ES-I3 (cell line): ENCODE data around the gene WNT3A.

ENCODE experiments used
- H3K36me3 ChIP-seq: 2 replicates; pipeline ENCODE4 v1.6.1; 2013; ENCODE audit warnings: mild to moderate bottlenecking, low read length, control low read depth, moderate library complexity; ENCODE audit not compliant: insufficient read depth
- H3K4me1 ChIP-seq: 2 replicates; pipeline ENCODE4 v1.6.1; 2013; ENCODE audit warnings: mild to moderate bottlenecking, control low read depth, low read length; ENCODE audit not compliant: insufficient read depth
- H3K9ac ChIP-seq: 2 replicates; pipeline ENCODE4 v1.6.1; 2013; ENCODE audit warnings: low read depth, mild to moderate bottlenecking, low read length, moderate library complexity
- H3K9me3 ChIP-seq: 2 replicates; pipeline ENCODE4 v1.6.1; 2013; ENCODE audit warnings: mild to moderate bottlenecking, low read length, moderate library complexity; ENCODE audit not compliant: control insufficient read depth, insufficient read depth

WNT3A gene

DNA sequence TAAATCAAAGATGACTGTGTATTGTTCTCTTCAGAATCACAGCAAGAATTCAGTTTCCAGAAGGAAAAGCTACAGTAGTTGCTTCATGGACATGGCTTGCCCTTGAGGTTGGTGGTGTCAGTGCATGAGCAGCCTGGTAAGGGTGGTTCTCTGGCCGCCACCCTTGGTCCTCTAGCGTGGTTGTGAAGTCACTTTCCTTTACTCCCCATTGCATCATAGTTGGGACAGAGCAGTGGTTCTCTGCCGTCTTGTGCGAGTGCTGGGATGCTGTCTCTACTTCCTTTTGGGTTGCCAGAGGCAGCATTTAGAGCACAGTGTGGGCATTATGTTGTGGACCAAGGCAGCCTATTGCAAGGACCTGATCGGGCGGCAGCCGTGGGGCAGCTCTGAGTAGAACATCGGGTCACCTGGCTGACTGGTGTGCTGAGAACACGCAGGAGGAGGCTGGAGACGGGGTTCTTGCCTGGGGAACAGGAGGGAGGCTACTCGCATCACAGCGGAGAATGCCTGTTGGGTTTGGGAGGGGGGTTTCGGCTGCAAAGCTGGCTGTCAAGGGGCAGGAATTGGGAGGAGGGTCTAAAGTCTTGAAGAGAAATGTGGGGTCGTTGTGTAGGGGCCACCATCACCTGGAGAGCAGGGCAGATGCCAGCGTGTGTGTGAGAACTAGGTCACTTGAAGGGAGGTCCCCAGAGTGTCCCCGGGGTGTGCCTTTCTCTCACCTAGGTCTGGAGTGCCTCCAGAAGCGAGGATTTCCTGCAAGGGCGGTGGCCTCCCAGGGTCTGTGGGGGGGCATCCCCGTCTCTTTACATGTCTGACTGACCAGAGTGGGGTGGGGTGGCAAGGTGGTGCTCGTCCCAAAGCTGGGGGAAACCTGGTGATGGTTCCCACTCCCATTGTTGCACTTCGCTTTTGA is 82.0 kb downstream of the WNT3A start:
- H3K4me1 ChIP-seq, result peaks cover 33% of the 10 kb centered on the region
- no peaks in the 10 kb centered on the region; the same call in 1 of the 2 replicates for H3K36me3 ChIP-seq
- H3K9ac ChIP-seq, result no peak overlapping the region

DNA sequence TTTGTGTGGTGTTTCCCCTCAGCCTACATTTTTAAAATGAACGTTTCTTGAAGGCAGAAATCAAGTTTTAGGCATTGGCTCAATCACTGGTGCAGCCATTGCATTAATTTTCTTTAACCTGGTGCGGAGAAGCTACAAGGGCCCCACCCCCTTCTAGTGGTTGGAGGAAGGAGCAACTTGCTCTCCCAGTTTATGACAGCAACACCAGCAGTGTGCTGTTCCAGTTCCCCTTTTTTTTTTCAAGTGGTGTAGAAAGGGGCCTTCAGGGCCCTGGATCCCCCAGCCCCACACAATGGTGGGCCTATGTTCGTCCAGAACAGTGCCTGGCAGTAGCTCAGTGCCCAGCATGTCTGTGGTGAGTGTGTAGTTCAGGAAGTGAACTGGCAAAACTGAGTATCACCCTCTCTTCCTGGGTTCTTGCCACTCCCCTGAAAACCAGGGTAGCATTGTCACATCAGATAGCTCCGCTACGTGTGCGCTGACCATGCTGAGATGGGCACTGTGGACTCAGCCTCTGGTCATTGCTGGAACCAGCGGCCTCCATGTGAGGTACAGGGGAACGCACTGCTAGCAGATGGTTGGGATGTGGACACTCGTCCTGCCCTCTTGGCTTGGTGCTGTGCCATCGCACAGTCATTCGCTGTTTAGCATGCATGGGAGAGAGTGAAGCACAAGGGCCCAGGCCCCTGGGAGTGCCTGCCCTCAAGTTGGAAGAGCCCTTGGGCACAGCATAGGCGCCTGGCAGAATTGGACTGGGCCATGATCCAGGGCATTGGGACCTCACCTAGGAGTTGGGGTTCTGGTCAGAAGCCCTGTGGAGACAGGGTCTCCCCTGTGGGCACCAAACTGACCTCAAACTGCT is 83.0 kb downstream of the WNT3A start:
- Histone ChIP-seq H3K4me1 (peaks cover 26% of the 10 kb centered on the region), H3K9ac (no peak overlapping the region), H3K36me3 (no peaks in the 10 kb centered on the region; the same call in 1 of the 2 replicates), H3K9me3 (0 out of 2 replicates have a peak, but pooled peaks cover 2% of the 10 kb centered on the region)

More for the DNA sequence above, 82.0 kb downstream of the WNT3A start:
- no peaks in the 10 kb centered on the region for H3K9me3 ChIP-seq

DNA sequence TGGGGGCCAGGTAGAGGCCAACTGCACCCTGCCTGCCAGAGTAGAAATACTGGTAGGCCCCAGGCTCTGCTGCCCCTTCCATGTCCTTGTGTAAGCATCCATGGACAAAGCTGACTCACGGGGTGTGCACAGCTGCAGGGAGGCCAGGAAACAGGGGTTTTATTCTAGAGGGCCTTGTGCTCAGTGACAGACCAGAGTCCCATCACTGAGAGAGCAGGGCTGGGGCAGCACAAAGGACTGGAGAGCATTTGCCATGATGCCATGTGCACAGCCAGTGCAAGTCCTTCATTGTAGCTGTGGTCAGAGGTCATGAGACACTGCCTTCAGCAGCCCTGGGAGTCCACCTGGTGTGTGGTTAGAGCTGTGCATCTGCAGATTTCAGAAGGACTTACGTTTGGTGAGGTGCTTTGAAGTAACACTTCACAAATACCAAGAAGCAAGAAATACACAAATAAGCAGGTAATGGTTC is 83.8 kb downstream of the WNT3A start:
- Histone ChIP-seq H3K36me3 (no peaks in the 10 kb centered on the region; the same call in 1 of the 2 replicates), H3K9ac (no peak overlapping the region), H3K4me1 (peaks cover 18% of the 10 kb centered on the region), H3K9me3 (0 out of 2 replicates have a peak, but pooled peaks cover 3% of the 10 kb centered on the region)

DNA sequence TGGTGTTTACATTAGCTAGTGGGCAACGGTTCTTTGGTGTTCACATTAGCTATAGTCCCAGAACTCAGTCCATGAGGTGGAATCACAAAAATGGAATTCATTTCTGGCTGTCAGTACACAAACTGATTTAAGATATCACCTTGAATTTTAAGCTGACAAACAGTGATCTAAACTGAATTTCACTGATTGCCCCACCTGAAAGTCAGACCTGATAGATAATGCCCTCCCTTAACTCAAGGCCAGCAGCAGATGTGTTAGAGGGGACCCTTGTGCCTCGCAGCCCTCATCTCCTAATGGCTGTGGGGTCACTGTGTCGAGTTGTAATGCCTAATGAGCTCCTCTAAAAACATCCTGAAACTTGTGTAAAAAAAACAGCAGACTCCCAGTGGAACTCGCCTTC is 84.3 kb downstream of the WNT3A start:
- 0 out of 2 replicates have a peak, but pooled peaks cover 3% of the 10 kb centered on the region for H3K9me3 ChIP-seq
- no peaks in the 10 kb centered on the region; the same call in 1 of the 2 replicates for H3K36me3 ChIP-seq
- H3K9ac ChIP-seq, result no peak overlapping the region
- peaks cover 16% of the 10 kb centered on the region for H3K4me1 ChIP-seq

DNA sequence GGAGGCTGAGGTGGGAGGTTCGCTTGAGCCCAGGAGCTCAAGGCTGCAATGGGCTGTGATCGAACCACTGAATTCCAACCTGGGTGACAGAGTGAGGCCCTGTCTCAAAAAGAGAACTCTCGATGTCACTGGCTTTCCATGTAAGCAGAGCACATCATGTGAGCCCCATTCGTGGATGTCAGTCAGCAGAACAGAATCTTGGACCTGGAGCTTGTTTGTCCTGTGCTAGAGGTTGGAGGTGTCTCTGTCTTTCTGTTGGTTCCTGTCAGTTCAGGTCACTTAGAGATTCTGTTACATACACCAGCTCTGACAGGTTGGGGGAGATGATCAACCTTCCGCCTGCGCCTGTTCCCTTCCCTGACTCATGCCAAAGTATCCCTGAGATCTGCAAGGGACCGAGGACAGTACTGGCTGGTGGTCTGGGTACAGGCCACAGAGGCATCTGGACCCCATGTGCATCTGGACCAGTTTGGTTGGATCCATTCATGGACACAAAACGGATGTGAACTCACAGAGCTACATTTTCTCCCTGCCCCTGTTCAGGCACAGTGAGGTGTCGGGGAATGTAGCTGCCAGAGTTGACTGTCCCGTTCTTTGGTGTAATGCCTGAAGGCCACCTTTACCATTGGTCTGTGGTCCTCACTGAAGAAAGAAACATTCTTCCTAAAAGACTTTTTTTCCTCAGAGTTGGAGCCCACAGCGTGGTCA is 85.7 kb downstream of the WNT3A start:
- Histone ChIP-seq H3K4me1 (peaks cover 12% of the 10 kb centered on the region), H3K9me3 (0 out of 2 replicates have a peak, but pooled peaks cover 3% of the 10 kb centered on the region), H3K9ac (no peak overlapping the region), H3K36me3 (no peaks in the 10 kb centered on the region; the same call in 1 of the 2 replicates)

DNA sequence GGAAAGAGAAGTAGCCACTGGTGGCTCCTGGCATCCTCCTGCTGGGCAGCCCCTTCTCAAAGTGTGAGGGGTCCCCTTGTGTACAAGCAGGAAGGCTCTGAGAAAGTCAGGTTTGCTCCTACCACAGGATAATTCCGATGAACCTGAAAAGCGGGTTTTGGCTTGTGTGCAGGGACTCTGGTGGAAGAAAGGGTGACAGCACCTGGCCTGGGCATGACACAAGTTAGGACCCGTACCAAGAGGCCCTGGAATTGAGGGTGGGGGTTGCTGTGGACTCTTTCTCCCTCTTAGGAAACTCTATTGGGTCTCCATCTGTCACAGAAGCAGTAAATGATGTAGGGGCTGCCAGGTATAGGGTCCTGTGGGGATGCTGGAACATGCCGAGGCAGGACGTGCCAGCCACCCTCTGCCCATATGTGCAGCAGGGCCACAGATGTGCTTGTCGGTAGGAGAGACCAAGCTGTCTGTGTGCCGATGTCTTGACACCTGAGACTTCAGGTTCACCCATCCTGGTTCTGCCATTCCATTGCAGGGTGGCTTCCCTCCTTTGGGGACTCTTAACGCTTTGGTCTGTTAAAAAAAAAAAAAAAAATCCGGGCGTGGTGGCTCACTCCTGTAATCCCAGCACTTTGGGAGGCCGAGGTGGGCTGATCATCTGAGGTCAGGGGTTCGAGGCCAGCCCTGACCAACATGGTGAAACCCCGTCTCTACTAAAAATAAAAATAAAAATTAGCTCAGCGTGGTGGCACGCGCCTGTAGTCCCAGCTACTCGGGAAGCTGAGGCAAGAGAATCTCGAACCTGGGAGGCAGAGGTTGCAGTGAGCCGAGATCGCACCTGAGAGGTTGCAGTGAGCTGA is 86.5 kb downstream of the WNT3A start:
- H3K9me3 ChIP-seq, result 0 out of 2 replicates have a peak, but pooled peaks cover 3% of the 10 kb centered on the region
- no peaks in the 10 kb centered on the region; the same call in 1 of the 2 replicates for H3K36me3 ChIP-seq

DNA sequence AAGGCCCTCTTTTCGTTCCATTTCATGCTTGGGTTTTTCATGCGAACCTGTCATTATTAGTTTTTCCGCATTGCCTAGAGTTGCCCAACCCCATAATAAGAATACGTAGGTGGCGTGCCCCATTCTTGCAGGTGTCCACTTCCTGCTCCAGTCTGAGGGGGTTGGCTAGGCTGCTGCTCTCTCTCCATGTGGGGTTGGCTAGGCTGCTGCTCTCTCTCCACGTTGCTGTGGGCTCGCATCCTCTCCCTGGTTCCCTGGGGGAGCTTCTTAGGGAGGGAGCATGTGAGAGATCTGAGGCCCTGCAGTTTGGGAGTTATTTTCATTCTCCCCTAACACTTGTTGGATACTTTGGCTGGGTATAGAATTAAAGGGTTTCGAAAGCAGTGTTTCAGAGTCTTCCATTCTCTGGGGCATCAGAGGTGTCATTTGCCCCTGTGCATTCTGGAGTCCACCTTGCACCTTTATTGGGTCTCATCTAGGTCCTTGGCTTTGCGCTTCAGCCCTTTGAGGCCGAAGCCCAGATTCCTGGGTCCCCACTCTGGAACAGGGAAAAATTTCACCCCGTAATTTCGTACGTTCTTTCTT is 87.7 kb downstream of the WNT3A start:
- Histone ChIP-seq H3K4me1 (0 out of 2 replicates have a peak, but pooled peaks cover under 1% of the 10 kb centered on the region), H3K9me3 (0 out of 2 replicates have a peak, but pooled peaks cover 3% of the 10 kb centered on the region), H3K9ac (no peak overlapping the region), H3K36me3 (0 out of 2 replicates have a peak, but pooled peaks cover 3% of the 10 kb centered on the region)

More for the DNA sequence above, 86.5 kb downstream of the WNT3A start:
- Histone ChIP-seq H3K4me1 (peaks cover 6% of the 10 kb centered on the region; the same call in 1 of the 2 replicates), H3K9ac (no peak overlapping the region)

DNA sequence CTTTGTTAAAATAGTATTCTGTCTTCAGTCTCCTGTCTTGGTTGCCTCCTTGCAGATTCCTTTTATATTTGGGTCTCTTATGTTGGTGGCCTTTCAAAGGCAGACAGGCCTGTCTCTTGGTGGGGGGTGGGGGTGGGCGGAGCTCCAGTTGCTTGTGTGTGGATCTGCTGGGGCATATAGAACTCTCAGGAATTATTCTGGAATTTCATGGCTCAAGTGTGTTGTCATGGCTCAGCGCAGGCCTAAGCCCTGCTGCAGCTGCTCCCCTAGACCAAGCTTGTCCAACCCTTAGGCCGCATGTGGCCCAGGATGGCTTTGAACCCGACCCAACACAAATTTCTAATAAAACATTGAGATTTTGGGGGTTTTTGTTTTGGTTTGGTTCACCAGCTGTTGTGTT is 88.4 kb downstream of the WNT3A start:
- H3K36me3 ChIP-seq, result 0 out of 2 replicates have a peak, but pooled peaks cover 3% of the 10 kb centered on the region
- no peak overlapping the region for H3K9ac ChIP-seq
- no peaks in the 10 kb centered on the region for H3K4me1 ChIP-seq
- 0 out of 2 replicates have a peak, but pooled peaks cover 3% of the 10 kb centered on the region for H3K9me3 ChIP-seq

DNA sequence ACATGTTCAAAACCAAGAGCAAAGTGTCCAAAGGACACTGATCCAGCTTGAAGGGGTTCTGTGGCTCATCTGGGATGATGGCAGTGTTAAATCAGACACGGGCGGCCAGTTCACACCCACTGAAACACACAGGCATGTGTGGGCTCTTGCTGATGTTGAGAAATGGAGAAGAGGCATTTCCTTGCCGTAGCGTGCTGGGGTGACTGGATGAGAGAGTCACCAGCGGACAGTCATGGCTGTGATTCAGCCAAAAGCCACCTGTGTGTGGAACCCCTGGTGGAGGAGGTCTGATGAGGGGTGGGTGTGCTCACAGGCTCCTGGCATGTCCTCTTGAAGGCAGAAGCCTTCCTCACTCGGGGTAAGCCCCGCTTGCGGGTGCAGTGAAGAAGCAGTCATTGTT is 89.1 kb downstream of the WNT3A start:
- Histone ChIP-seq H3K9ac (no peak overlapping the region), H3K9me3 (0 out of 2 replicates have a peak, but pooled peaks cover 3% of the 10 kb centered on the region), H3K36me3 (peaks cover 3% of the 10 kb centered on the region; the same call in 1 of the 2 replicates), H3K4me1 (no peaks in the 10 kb centered on the region)

DNA sequence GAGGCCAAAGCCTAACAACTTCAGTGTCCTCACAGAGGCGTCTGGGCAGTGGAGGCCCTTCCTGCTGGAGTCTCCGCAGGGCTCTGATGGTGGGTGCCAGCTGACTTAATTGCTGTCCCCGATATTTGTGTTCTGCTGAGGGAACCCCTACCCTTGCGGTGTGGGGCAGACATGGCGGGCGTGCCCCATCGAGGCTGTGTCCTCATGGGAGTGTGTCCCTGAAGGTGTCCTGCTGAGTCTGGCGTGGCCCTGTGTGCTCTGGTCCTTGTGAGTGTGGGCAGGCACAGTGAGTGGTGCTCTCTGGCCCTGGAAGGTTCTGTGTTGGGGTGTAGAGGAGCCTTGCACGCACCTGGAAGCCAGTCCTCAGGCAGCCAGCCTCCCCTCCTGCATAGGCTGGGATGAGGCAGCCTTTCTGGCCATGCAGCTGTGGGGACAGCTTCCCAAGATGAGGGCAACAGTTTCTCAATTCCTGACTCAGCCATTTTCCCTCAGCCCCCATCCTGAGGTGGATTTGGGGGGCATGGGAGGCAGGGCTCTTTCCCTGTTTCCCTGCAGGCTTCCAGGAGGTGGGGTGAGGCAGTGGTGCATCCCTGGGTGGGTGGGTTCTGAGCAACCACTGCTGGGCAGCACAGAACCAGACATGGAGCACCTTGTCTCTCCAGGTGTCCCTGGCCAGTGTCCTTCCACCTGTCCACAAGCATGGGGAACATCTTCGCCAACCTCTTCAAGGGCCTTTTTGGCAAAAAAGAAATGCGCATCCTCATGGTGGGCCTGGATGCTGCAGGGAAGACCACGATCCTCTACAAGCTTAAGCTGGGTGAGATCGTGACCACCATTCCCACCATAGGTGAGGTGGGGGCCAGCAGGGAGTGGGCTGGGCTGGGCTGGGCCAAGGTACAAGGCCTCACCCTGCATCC is 89.9 kb downstream of the WNT3A start:
- Histone ChIP-seq H3K9me3 (0 out of 2 replicates have a peak, but pooled peaks cover 3% of the 10 kb centered on the region), H3K4me1 (no peaks in the 10 kb centered on the region), H3K36me3 (peaks cover 3% of the 10 kb centered on the region; the same call in 1 of the 2 replicates)

DNA sequence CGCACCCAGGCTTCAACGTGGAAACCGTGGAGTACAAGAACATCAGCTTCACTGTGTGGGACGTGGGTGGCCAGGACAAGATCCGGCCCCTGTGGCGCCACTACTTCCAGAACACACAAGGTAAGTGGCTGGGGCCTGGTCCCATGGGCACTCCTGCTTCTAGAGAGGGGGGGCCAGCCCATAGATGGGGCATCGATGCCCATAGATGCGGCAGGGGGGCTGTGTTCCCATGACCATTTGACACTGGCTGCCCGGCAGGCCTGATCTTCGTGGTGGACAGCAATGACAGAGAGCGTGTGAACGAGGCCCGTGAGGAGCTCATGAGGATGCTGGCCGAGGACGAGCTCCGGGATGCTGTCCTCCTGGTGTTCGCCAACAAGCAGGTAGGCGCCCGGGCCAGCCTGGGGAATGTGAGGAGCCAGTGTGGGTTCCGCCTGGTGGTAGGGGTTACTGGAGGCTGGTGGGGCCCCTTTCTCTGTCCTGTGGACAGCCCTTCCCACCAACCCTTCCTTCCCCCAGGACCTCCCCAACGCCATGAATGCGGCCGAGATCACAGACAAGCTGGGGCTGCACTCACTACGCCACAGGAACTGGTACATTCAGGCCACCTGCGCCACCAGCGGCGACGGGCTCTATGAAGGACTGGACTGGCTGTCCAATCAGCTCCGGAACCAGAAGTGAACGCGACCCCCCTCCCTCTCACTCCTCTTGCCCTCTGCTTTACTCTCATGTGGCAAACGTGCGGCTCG is 90.7 kb downstream of the WNT3A start:
- H3K9me3 ChIP-seq, result 0 out of 2 replicates have a peak, but pooled peaks cover 3% of the 10 kb centered on the region
- peaks cover 3% of the 10 kb centered on the region; the same call in 1 of the 2 replicates for H3K36me3 ChIP-seq
- H3K4me1 ChIP-seq, result no peaks in the 10 kb centered on the region
- H3K9ac ChIP-seq, result no peak overlapping the region

More for the DNA sequence above, 89.9 kb downstream of the WNT3A start:
- H3K9ac ChIP-seq, result no peak overlapping the region
